ES-I3 (cell line): Measurements from ENCODE around the gene EMILIN2.

Source experiments
- H3K36me3 ChIP-seq: 2 replicates; pipeline ENCODE4 v1.6.1; 2013; ENCODE audit warnings: mild to moderate bottlenecking, low read length, control low read depth, moderate library complexity; ENCODE audit not compliant: insufficient read depth
- H3K4me1 ChIP-seq: 2 replicates; pipeline ENCODE4 v1.6.1; 2013; ENCODE audit warnings: mild to moderate bottlenecking, control low read depth, low read length; ENCODE audit not compliant: insufficient read depth
- H3K9ac ChIP-seq: 2 replicates; pipeline ENCODE4 v1.6.1; 2013; ENCODE audit warnings: low read depth, mild to moderate bottlenecking, low read length, moderate library complexity
- H3K9me3 ChIP-seq: 2 replicates; pipeline ENCODE4 v1.6.1; 2013; ENCODE audit warnings: mild to moderate bottlenecking, low read length, moderate library complexity; ENCODE audit not compliant: control insufficient read depth, insufficient read depth

Gene EMILIN2

DNA sequence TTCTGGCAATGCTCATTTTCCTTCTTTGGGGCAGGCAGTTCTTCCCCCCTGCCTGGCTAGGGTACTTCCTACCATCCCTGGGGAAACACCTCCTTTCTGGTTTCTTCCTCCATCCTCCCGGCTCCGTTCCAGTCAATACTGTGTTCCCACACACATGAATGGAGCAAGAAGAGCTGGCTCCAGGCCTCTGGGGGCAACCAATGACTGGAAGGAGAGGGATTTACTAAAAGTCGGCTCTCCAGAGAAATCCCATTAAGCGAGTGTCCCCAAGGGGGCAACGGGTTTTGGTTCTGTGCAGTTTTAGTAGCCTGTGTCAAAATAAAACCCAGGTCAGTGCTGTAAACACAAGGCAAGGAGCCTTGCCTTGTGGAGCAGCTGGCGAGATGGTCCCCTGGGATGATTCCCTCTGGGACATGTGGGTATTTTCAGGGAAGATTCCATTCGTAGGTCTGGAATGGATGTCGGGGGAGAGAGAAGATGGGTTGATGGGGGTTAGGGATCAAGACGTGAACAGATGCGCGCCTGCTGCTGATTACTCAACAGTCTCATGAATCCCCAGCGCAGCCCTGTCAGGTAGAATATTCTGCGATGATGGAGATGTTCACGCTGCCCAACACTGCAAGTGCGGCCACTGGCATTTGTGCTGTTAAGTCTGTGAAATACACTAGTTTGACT is 32.0 kb downstream of the EMILIN2 start:
- H3K4me1 ChIP-seq: peaks cover 5% of the 10 kb centered on the region; the same call in 1 of the 2 replicates
- H3K9ac ChIP-seq: no peak overlapping the region
- H3K9me3 ChIP-seq: no peaks in the 10 kb centered on the region
- no peaks in the 10 kb centered on the region for H3K36me3 ChIP-seq

DNA sequence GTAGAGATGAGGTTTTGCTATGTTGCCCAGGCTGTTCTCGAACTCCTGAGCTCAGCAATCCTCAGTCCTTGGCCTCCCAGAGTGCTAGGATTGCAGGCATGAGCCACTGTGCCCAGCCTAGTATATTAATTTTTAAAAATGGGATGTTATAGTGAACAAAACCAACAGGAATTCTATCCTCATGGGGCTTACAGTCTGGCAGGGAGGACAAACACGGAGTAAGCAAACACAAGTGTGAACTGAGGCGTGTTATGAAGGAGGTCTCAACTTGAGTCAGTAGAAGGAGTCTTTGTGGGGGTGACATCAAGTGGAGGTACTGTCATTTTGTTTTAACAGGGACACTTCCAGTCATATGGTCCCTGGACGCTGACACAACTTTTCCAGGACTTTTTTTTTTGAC is 33.1 kb downstream of the EMILIN2 start:
- no peaks in the 10 kb centered on the region for H3K36me3 ChIP-seq
- no peak overlapping the region for H3K9ac ChIP-seq
- peaks cover 5% of the 10 kb centered on the region; the same call in 1 of the 2 replicates for H3K4me1 ChIP-seq
- H3K9me3 ChIP-seq: no peaks in the 10 kb centered on the region

DNA sequence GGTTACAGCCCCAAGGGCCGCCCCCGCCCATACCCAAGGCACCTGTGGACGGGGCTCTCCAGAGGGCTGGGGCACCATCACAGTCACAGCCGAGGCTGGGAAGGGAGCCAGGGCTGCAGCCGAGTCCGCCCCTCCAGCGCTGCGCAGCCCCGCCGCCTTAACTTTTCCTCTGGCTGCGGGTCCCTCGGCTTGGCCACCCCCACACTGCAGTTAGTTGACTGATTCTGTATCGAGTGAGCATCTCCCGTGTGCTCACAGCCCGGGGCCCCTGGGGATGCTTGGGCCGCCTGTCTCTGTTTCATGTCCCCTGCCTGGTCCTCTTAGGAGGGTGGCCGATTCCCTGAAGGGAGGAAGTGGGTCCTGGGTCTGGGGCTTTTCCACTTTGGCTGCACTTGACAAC is 33.7 kb downstream of the EMILIN2 start:
- no peak overlapping the region for H3K9ac ChIP-seq
- H3K4me1 ChIP-seq: peaks cover 5% of the 10 kb centered on the region; the same call in 1 of the 2 replicates
- no peaks in the 10 kb centered on the region for H3K9me3 ChIP-seq
- no peaks in the 10 kb centered on the region for H3K36me3 ChIP-seq

DNA sequence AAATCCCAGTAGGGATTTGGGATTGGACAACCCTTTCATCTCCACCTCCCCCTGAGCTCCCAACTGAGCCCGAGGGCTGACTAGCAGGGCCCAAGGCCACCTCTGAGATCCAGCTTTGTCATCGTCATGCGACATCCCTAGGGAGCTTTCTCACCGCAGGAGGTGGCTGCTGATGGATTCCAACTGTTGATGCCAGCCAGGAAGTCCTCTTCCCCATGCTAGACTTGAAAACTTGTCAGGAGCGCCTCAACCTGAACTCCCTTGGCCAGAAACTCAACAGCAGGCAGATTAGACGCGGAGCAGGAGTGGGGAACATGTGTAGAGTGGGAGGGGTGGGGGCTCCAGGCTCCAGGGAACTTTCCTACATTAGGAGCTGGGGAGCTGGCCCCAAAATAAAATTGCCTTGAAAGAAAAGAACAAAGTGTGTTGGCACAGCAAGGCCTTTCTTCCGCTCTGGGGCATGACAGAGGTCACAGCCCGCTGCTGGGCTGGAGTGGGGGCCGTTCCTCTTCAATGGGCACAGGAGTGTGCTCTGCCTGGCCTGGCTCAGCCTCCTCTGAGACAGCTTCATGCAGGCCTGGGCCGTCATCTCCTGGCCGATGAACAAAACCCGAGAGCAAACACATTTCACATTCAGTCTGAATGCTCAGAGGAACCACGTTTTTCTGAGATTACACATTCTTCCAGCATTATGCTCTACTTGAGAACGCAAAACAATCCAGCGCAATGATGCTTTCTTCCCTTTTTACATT is 34.5 kb downstream of the EMILIN2 start:
- Histone ChIP-seq H3K4me1 (peaks cover 5% of the 10 kb centered on the region; the same call in 1 of the 2 replicates), H3K9me3 (no peaks in the 10 kb centered on the region), H3K36me3 (no peaks in the 10 kb centered on the region), H3K9ac (no peak overlapping the region)

DNA sequence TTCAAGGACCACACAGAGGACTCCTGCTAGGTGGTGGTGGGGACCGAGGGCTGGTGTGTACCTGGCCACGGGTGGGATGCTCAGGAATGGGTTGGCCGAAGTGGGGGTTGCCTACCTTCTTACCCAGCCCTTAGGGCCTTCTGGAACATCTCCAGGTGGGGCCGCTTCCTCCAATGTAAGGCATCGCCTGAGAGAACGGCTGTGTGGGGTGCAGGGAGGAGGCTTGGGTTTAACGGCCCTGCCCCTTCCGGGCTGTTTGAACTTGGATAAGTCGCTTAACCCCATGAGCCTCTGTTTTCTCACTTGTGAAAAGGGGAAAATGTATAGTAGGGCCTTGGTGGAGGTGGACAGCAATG is 35.0 kb downstream of the EMILIN2 start:
- H3K9ac ChIP-seq: no peak overlapping the region
- H3K9me3 ChIP-seq: peaks cover 3% of the 10 kb centered on the region; the same call in 1 of the 2 replicates
- H3K4me1 ChIP-seq: peaks cover 5% of the 10 kb centered on the region; the same call in 1 of the 2 replicates
- H3K36me3 ChIP-seq: no peaks in the 10 kb centered on the region; the same call in 1 of the 2 replicates

DNA sequence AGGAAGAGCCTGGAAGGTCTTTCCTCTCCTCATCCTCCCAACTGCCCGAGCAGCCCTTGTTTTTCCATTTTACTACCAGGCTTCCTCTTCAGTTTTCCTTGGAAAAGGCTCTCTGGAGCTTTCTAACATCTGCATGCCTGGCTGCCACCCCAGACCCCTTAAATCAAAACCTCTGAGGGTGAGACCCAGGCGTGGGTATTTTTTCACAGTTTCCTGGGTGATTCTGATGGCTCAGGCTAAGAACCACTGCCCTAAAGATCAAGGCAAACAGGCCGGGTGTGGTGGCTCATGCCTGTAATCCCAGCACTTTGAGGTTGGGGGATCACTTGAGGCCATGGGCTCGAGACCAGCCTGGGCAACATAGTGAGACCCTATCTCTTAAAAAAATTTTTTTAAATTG is 35.4 kb downstream of the EMILIN2 start:
- peaks cover 5% of the 10 kb centered on the region; the same call in 1 of the 2 replicates for H3K4me1 ChIP-seq
- no peak overlapping the region for H3K9ac ChIP-seq
- H3K9me3 ChIP-seq: peaks cover 7% of the 10 kb centered on the region; the same call in 1 of the 2 replicates
- no peaks in the 10 kb centered on the region; the same call in 1 of the 2 replicates for H3K36me3 ChIP-seq

DNA sequence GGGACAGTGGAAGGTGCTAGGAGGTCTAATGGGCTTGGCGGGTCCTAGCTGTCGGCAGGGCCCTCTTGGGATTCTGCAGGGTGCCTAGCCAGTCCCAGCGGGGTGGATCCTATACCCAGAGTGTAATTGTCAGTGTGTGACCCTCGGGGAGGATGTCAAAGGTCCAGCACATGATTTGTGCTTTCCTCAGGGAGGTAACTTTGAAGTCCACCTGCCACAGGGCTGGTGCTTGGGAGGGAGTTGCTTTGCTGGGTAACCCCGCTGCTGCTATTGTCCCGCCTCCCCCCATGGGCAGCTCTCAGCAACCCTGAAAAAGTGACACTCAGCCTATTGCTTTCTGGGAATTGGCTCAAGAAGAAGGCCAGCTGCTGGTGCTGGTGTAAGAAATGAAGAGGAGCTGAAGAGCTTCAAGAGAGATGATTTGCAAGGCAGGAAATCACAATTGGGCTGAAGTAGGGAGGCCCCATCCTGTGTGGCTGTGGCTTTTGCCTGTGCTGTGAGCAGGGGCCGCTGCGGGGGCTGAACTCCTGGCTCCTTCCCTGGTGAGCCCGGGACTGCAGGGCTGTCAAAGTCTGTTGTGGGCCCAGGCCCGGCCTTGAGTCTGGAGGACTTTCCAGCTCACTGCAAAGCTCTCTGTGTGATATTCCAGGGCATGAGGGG is 36.4 kb downstream of the EMILIN2 start:
- H3K9ac ChIP-seq: no peak overlapping the region
- peaks cover 5% of the 10 kb centered on the region; the same call in 1 of the 2 replicates for H3K4me1 ChIP-seq

DNA sequence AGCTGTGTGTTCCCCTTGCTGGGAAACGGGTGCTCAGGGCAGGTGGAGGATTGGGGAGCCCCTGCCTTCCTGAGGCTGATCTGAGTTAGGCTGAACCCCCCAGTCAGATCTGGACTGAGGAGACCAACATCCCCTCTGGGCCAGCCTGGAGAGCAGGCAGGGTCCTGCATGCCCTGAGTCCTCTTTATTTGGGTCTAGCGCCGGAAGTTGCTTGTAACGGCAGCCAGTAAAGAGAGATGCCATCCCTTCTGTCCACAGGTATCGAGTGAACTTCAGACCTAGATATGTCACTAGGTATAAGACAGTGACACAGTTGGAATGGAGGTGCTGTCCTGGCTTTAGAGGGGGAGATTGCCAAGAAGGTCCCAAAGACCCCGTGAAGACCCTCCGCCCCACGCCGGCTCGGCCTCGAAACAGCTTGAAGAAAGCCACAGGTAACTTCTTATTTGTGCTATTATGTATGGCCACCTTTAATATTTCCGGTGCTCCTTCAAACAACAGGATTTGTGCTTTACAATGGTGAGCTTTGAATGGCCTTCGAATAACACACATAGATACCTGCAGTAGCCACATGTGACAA is 38.0 kb downstream of the EMILIN2 start:
- Histone ChIP-seq H3K9ac (no peak overlapping the region), H3K4me1 (peaks cover 5% of the 10 kb centered on the region; the same call in 1 of the 2 replicates), H3K9me3 (peaks cover 8% of the 10 kb centered on the region; the same call in 1 of the 2 replicates), H3K36me3 (no peaks in the 10 kb centered on the region; the same call in 1 of the 2 replicates)

More for the DNA sequence above, 36.4 kb downstream of the EMILIN2 start:
- peaks cover 8% of the 10 kb centered on the region; the same call in 1 of the 2 replicates for H3K9me3 ChIP-seq
- no peaks in the 10 kb centered on the region; the same call in 1 of the 2 replicates for H3K36me3 ChIP-seq

DNA sequence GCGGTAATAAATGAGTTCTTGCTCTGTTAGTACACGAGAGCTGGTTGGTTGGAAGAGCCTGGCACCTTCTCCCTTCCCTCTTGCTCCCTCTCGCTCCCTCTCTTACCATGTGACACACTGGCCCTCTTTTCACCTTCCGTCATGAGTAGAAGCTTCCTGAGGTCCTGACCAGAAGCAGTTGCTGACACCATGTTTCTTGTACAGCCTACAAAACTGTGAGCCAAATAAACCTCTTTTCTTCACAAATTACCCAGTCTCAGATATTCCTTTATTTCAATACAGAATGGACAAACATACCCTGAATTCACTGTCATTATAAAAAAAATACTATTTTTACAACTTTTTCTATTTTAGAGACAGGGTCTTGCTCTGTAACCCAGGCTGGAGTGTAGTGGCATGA is 40.7 kb downstream of the EMILIN2 start:
- no peaks in the 10 kb centered on the region; the same call in 1 of the 2 replicates for H3K36me3 ChIP-seq
- H3K4me1 ChIP-seq: no peaks in the 10 kb centered on the region
- H3K9me3 ChIP-seq: peaks cover 8% of the 10 kb centered on the region; the same call in 1 of the 2 replicates
- H3K9ac ChIP-seq: no peak overlapping the region

DNA sequence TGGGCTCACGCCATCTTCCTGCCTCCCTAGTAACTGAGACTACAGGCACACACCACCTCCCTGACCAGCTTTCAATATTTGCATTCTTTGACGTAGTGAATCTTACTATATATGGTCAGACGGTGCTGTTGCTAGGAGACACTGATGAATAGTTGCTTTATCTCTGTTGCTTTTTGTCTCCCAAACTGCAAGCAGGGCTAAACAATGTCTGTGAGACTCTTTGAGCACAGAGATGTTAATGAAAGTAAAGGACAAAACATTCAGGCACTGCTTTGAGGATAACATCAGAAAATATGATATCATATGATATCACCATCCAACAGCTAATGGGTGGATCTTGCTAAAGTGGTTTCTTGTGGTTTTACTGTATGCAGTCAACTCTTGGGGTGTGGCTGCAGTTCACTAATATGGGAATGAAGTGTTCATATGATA is 43.0 kb downstream of the EMILIN2 start:
- peaks cover 8% of the 10 kb centered on the region; the same call in 1 of the 2 replicates for H3K9me3 ChIP-seq
- H3K36me3 ChIP-seq: no peaks in the 10 kb centered on the region; the same call in 1 of the 2 replicates
- H3K4me1 ChIP-seq: no peaks in the 10 kb centered on the region; the same call in 1 of the 2 replicates
- H3K9ac ChIP-seq: no peak overlapping the region

DNA sequence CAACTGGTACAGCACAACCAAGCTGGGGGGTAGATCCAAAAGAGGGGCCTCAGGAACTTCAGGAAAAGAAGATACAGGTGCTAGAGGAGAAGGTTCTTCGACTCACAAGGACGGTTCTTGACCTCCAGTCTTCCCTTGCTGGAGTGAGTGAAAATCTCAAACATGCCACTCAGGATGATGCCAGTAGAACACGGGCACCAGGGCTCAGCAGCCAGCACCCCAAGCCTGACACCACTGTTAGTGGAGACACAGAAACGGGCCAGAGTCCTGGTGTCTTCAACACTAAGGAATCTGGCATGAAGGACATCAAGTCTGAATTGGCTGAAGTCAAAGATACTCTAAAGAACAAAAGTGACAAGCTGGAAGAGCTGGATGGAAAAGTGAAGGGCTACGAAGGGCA is 43.8 kb downstream of the EMILIN2 start:
- Histone ChIP-seq H3K4me1 (no peaks in the 10 kb centered on the region; the same call in 1 of the 2 replicates), H3K9me3 (peaks cover 8% of the 10 kb centered on the region; the same call in 1 of the 2 replicates), H3K9ac (no peak overlapping the region), H3K36me3 (no peaks in the 10 kb centered on the region; the same call in 1 of the 2 replicates)

DNA sequence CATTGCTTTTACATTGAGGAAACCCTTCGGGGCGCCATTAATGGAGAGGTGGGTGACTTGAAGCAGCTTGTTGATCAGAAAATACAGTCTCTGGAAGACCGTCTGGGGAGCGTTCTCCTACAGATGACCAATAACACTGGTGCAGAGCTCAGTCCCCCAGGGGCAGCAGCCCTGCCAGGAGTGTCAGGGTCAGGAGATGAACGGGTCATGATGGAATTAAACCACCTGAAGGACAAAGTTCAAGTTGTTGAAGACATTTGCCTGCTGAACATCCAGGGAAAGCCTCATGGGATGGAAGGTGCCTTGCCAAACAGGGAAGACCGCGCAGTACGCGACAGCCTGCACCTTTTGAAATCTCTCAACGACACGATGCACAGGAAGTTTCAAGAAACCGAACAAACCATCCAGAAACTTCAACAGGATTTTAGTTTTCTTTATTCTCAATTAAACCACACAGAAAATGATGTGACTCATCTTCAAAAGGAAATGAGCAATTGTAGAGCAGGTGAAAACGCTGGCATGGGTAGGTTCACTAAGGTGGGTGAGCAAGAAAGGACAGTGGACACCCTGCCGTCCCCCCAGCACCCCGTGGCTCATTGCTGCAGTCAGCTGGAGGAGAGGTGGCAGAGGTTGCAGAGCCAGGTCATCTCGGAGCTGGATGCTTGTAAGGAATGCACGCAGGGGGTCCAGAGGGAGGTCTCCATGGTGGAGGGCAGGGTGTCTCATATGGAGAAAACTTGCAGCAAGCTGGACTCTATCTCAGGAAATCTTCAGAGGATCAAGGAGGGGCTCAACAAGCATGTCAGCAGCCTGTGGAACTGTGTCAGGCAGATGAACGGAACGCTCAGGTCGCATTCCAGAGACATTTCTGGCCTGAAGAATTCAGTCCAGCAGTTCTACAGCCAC is 45.0 kb downstream of the EMILIN2 start:
- H3K4me1 ChIP-seq: no peaks in the 10 kb centered on the region; the same call in 1 of the 2 replicates
- H3K9me3 ChIP-seq: peaks cover 6% of the 10 kb centered on the region; the same call in 1 of the 2 replicates
- H3K9ac ChIP-seq: no peak overlapping the region
- H3K36me3 ChIP-seq: no peaks in the 10 kb centered on the region; the same call in 1 of the 2 replicates

DNA sequence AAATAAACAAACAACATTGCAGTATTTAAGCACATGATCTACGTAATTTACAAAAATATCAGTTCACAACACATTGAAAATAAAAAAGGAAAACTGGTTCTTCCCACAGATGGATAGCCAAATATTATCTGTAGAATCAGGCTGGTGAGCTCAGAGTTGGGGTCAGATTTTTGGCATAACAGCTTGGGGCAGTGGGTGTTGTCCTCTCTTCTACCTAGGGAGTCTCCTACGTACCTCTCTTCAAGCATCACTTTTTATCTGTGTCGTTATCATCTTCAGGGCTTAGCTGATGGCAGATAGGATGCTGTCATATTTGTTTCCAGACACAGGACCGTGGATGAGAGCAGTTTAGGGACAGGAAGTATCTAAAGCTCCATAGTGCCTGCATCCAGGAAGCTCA is 46.2 kb downstream of the EMILIN2 start:
- no peaks in the 10 kb centered on the region for H3K36me3 ChIP-seq

More for the DNA sequence above, 46.2 kb downstream of the EMILIN2 start:
- H3K9ac ChIP-seq: no peak overlapping the region
- H3K4me1 ChIP-seq: peaks cover 5% of the 10 kb centered on the region; the same call in 1 of the 2 replicates
- no peaks in the 10 kb centered on the region for H3K9me3 ChIP-seq
